ENCODE data around the gene SMC4. TPM values are rescaled to one million over a fixed set of nuclear protein-coding genes. Genes with fewer than 3 reads are reported as not detected.

The SMC4 gene
- total and polyA plus RNA-seq, 2 of the 8 experiments (the other 6 are each of a cell fraction or from before 2014, with no cell fraction given): 26.6 to 118 TPM

GRCh38 chr3:160440687-160441086 lies 41.2 kb downstream of the SMC4 start:
- ChIA-PET CTCF (ENCODE audit: partially characterized antibody) (interaction anchor here (0.6 kb wide), 1 partner anchor 18 kb away, joined by 5 read pairs; no protein-coding TSS in a partner anchor), POLR2A (ENCODE audit: partially characterized antibody) (interaction anchor here (0.9 to 8.6 kb wide), 3 partner anchors 8 to 41 kb away, joined by 3 to 70 read pairs (median 3); partner anchors contain the start of gene TRIM59)
- TF ChIP-seq, protein P1, sequence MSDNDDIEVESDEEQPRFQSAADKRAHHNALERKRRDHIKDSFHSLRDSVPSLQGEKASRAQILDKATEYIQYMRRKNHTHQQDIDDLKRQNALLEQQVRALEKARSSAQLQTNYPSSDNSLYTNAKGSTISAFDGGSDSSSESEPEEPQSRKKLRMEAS (IDR thresholded peaks at IDR 0.05): no peak
- Histone ChIP-seq H3K4me3 (ENCODE audit: extremely low read depth in 1 of 4, insufficient read depth in 2 of 4, low read depth in 3 of 4, low read length in 4 of 4) (no peak overlapping the region), H4K8ac (ENCODE audit: extremely low read depth, insufficient read depth, low read length) (no peak overlapping the region), H2BK12ac (ENCODE audit: low read depth, low read length) (no peak overlapping the region), H2BK120ac (replicated peaks; ENCODE audit: low read depth, low read length) (no peak overlapping the region), H3K27me3 (replicated peaks in 1 of 4; ENCODE audit: control insufficient read depth in 3 of 4, extremely low read depth in 1 of 4, insufficient read depth in 3 of 4, low read length in 3 of 4) (no peaks in the 10 kb centered on the region), H3K36me3 (ENCODE audit: control insufficient read depth in 2 of 4, insufficient read depth in 4 of 4, low read length in 3 of 4) (peaks cover 2 to 65% (median 36%) of the 10 kb centered on the region in 4 experiments; a peak in 5 of 8 replicates), H3K79me2 (ENCODE audit: control insufficient read depth in 1 of 2, insufficient read depth in 2 of 2, low read length in 2 of 2) (peaks cover 16 to 97% of the 10 kb centered on the region in 2 experiments), H3K4me1 (replicated peaks in 1 of 4; ENCODE audit: control insufficient read depth in 3 of 4, insufficient read depth in 4 of 4, low read length in 3 of 4) (peaks cover 0 to 5% (median 0%) of the 10 kb centered on the region in 4 experiments; a peak in 2 of 7 replicates), H4K20me1 (replicated peaks in 1 of 2; ENCODE audit: control insufficient read depth in 1 of 2, insufficient read depth in 2 of 2, low read length in 2 of 2) (peaks cover 1 to 6% of the 10 kb centered on the region in 2 experiments), H3K18ac (ENCODE audit: extremely low read depth, low read length) (no peak overlapping the region), H3K27ac (ENCODE audit: low read depth, low read length) (no peak overlapping the region), H2AK5ac (ENCODE audit: low read depth, low read length) (no peak overlapping the region), H3K9ac (replicated peaks in 1 of 4; ENCODE audit: extremely low read depth in 1 of 4, low read depth in 3 of 4, low read length in 3 of 4) (no peak overlapping the region), H3K56ac (replicated peaks; ENCODE audit: insufficient read length, low read depth, low read length) (no peak overlapping the region), H2BK5ac (ENCODE audit: low read depth, low read length) (no peak overlapping the region), H4K91ac (replicated peaks; ENCODE audit: insufficient read length, low read length) (no peak overlapping the region), H3K14ac (ENCODE audit: insufficient read length) (no peak overlapping the region), H3K23me2 (ENCODE audit: low read depth, low read length) (no peaks in the 10 kb centered on the region), H3K4me2 (ENCODE audit: insufficient read depth in 1 of 2, low read depth in 2 of 2, low read length in 2 of 2) (no peak overlapping the region), H3K79me1 (ENCODE audit: low read depth, low read length) (no peaks in the 10 kb centered on the region), H4K5ac (ENCODE audit: insufficient read length, low read depth, low read length) (no peak overlapping the region), H2AFZ (ENCODE audit: low read length) (no peak overlapping the region), H3K9me3 (ENCODE audit: insufficient read depth in 2 of 2, low read depth in 1 of 2, low read length in 1 of 2) (peaks cover 0 to 2% of the 10 kb centered on the region in 2 experiments; a peak in 3 of 4 replicates), H2BK20ac (ENCODE audit: low read length) (no peak overlapping the region), H3K4ac (replicated peaks; ENCODE audit: insufficient read length, low read depth, low read length) (no peak overlapping the region), H2BK15ac (ENCODE audit: low read length) (no peak overlapping the region), H3K23ac (ENCODE audit: insufficient read length) (no peak overlapping the region)
- DNase-seq (ENCODE audit: low read depth in 1 of 2, low spot score in 2 of 2) (no peak), FAIRE-seq (no peak)
- WGBS, 2 experiments (ENCODE audit: extremely low coverage in 1 of 2, insufficient coverage in 1 of 2, insufficient read length in 1 of 2, insufficient replicate concordance in 2 of 2, low coverage in 1 of 2, low lambda C conversion rate in 2 of 2, missing lambda C conversion rate in 1 of 2): 87% methylated on average over 7 of the region's 7 CpGs; no CpG with 5 or more reads in 1 of the 2 experiments
